K562 (cell line): ENCODE data around the gene DMD.

Experiments
- ADNP ChIP-seq: fragments of 200-800 bp; sonication (Bioruptor generic); IDR thresholded peaks from 2 replicates; pipeline ENCODE4 v1.6.1; 2016; ENCODE audit warnings: missing genetic modification characterization, missing compliant biosample characterization
- EP300 ChIP-seq: IDR thresholded peaks from 2 replicates; pipeline ENCODE4 v1.6.1; 2012; ENCODE audit warnings: low read length, improper control_type of control experiment
- KLF6 ChIP-seq: fragments of 250-450 bp; sonication (Bioruptor Pico); IDR thresholded peaks from 2 replicates; pipeline ENCODE4 v1.4.0; 2020; ENCODE audit warnings: mild to moderate bottlenecking, moderate library complexity, borderline replicate concordance
- NELFE ChIP-seq: IDR thresholded peaks from 2 replicates; pipeline ENCODE4 v1.6.1; 2011; ENCODE audit warnings: mild to moderate bottlenecking; ENCODE audit not compliant: insufficient read depth, insufficient read length
- SIX5 ChIP-seq, 2 experiments: IDR thresholded peaks; 2 replicates each; pipeline ENCODE4 v1.6.1; 2011; ENCODE audit warnings: low read length in 2 of 2, borderline replicate concordance in 1 of 2, low read depth in 1 of 2, mild to moderate bottlenecking in 1 of 2, moderate library complexity in 1 of 2; ENCODE audit not compliant: insufficient read depth in 1 of 2

GRCh38 chrX:31280580-31280979 is 1930.8 kb downstream of the DMD start:
- TF ChIP-seq EP300: no peak
- no peak for TF ChIP-seq KLF6
- TF ChIP-seq ADNP (tag): no peak
- no peak for TF ChIP-seq SIX5 (IDR thresholded peaks at IDR 0.05; ENCODE audit: borderline replicate concordance in 1 of 2, insufficient read depth in 1 of 2, low read depth in 1 of 2, low read length in 2 of 2)
- TF ChIP-seq NELFE: no peak
